Testis (tissue), 3 donors: ENCODE data around the gene LHFPL3. TPM values are rescaled to one million over a fixed set of nuclear protein-coding genes. Genes with fewer than 3 reads are reported as not detected.

Experiments
- DNase-seq: peaks from one replicate; pipeline ENCODE4 v3.0.0-alpha.2; 2019
- H3K27ac ChIP-seq, 2 donors: fragments of 200-600 bp; sonication (generic); one replicate each; pipeline ENCODE4 v1.5.1; 2019
- H3K27me3 ChIP-seq: fragments of 200-600 bp; sonication (generic); one replicate; pipeline ENCODE4 v1.5.1; 2019
- H3K36me3 ChIP-seq: fragments of 200-600 bp; sonication (generic); one replicate; pipeline ENCODE4 v1.5.1; 2017; ENCODE audit warnings: low read depth; ENCODE audit errors: missing control alignments
- H3K4me1 ChIP-seq: fragments of 200-600 bp; sonication (generic); one replicate; pipeline ENCODE4 v1.5.1; 2019
- H3K4me3 ChIP-seq, 2 donors: fragments of 200-600 bp; sonication (generic); one replicate each; pipeline ENCODE4 v1.5.1; 2017 to 2019
- H3K9me3 ChIP-seq: fragments of 200-600 bp; sonication (generic); one replicate; pipeline ENCODE4 v1.5.1; 2017
- CTCF ChIP-seq, 3 experiments: fragments of 450-650 bp in 2 of 3; fragments of 200-600 bp in 1 of 3; sonication (generic) in 1 of 3; IDR thresholded peaks; one replicate each; pipeline ENCODE4 v1.5.1; 2016 to 2019; ENCODE audit warnings: antibody characterized with exemption in 3 of 3, mild to moderate bottlenecking in 2 of 3, moderate library complexity in 1 of 3
- POLR2A ChIP-seq: fragments of 450-650 bp; IDR thresholded peaks from one replicate; pipeline ENCODE4 v1.6.1; 2017; ENCODE audit warnings: antibody characterized with exemption, mild to moderate bottlenecking, moderate library complexity
- WGBS, 2 donors: methylation state at CpG; one replicate each; pipeline ENCODE4 v1.1.5; 2018; 5-methylcytosine and 5-hydroxymethylcytosine counted together
- intact Hi-C: fragments of 100-400 bp; cut with DNase I; formaldehyde crosslinking; loops from one replicate; pipeline ENCODE4 v1.15.1; 2023; ENCODE audit warnings: low total_unique reads
- polyA plus RNA-seq: library from polyadenylated mRNA; stranded (reverse); fragments of 350-450 nt; fragmentation: Illumina TruSeq; extraction: RNeasy Lipid Tissue Mini Kit (QIAGEN cat#74804); gene quantifications from one replicate; pipeline ENCODE4 v1.2.3, GENCODE V29; 2014; ENCODE audit warnings: low read depth, low replicate concordance; ENCODE audit not compliant: insufficient read depth
- total RNA-seq, 2 donors: library from RNA; depleted of rRNA; stranded (reverse); fragments of >200 nt; gene quantifications; one replicate each; pipeline ENCODE4 v1.2.3, GENCODE V29; 2016

LHFPL3 gene
- total and polyA plus RNA-seq, 3 donors from 2014 or later: 0.17 to 0.47 (median 0.19) TPM

GRCh38 chr7:104482362-104483037 is 154.1 kb downstream of the LHFPL3 start:
- Histone ChIP-seq H3K27ac (no peak overlapping the region), H3K36me3 (no peaks in the 10 kb centered on the region), H3K4me1 (no peaks in the 10 kb centered on the region), H3K9me3 (no peaks in the 10 kb centered on the region), H3K27me3 (no peaks in the 10 kb centered on the region), H3K4me3 (no peak overlapping the region)
- TF ChIP-seq CTCF (IDR thresholded peaks at IDR 0.05) (no peak), POLR2A (no peak)
- intact Hi-C loops: no loop called here
- WGBS, 2 donors: 61 to 82% methylated on average over 5 to 6 of the region's 6 CpGs
- DNase-seq: no peak

- Histone ChIP-seq H3K4me1 (no peaks in the 10 kb centered on the region), H3K9me3 (no peaks in the 10 kb centered on the region), H3K36me3 (no peaks in the 10 kb centered on the region), H3K4me3 (no peak overlapping the region), H3K27ac (no peak overlapping the region), H3K27me3 (no peaks in the 10 kb centered on the region)
- TF ChIP-seq POLR2A (no peak), CTCF (IDR thresholded peaks at IDR 0.05) (no peak)
- DNase-seq: no peak
- WGBS, 2 donors: 64 to 71% methylated on average over 1 of the region's 1 CpG
- intact Hi-C loops: no loop called here
Observed at GRCh38 chr7:104486931-104487330, 158.5 kb downstream of the LHFPL3 start.

- H3K4me1 ChIP-seq: no peaks in the 10 kb centered on the region
- no peaks in the 10 kb centered on the region for H3K36me3 ChIP-seq
- no peak overlapping the region for H3K4me3 ChIP-seq
- 28 to 53% methylated on average over 1 of the region's 1 CpG for WGBS, 2 donors
- no peaks in the 10 kb centered on the region for H3K27me3 ChIP-seq
- H3K27ac ChIP-seq: no peak overlapping the region
- no peaks in the 10 kb centered on the region for H3K9me3 ChIP-seq
- TF ChIP-seq POLR2A (no peak), CTCF (IDR thresholded peaks at IDR 0.05) (no peak)
- no peak for DNase-seq
- intact Hi-C loops: no loop called here
Observed at GRCh38 chr7:104487642-104488041, 159.2 kb downstream of the LHFPL3 start.

DNA sequence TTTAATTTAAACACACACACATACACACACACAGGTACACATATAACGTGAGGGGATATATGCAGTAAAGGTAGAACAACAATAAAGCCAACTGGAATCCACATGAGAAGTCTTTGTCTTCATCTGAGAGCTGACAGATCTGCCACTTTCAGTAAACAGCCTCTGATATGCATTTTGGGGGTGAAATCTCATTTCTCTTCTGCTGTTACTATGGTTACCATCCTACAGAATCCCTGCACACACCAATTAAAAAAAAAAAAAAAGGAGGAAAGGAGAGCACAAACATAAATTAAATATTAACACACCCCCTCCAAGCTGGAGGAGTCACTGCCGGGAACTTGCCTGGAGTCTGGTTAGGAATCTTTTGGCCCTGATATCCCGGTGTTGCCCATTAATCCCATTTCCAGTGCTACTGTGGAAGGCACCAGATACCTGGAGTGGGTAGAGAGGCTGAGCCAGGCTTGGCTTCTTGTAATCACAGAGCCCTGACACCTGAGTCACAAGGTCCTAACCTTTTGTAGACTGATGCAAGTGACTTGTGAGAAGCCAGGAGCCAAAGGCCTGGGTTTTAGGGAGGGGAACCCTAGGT is 169.1 kb downstream of the LHFPL3 start:
- TF ChIP-seq POLR2A: no peak
- no peak for TF ChIP-seq CTCF (IDR thresholded peaks at IDR 0.05)
- H3K27me3 ChIP-seq: no peaks in the 10 kb centered on the region

DNA sequence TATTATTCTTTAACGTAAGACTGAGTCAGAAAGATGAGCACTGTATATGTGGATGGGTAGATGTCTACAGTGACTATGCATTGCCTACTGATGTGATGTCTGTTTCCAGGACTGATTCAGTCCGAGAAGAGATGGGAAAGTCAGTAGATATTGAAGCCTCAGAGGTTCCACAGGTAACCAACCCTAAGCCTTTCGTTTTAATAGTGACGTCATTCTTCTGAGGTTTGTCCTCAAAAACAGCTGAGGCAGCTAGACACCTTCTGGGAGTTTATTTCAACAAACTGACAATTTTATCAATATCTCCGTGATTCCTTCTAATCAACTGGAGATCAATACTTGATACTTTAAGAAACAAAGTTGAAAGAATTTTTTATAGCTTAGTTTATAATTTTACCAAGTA is 171.6 kb downstream of the LHFPL3 start:
- intact Hi-C loops: no loop called here
- no peak overlapping the region for H3K27ac ChIP-seq
- no peak for DNase-seq
- no peaks in the 10 kb centered on the region for H3K36me3 ChIP-seq
- H3K4me3 ChIP-seq: no peak overlapping the region
- H3K27me3 ChIP-seq: no peaks in the 10 kb centered on the region
- H3K9me3 ChIP-seq: no peaks in the 10 kb centered on the region
- TF ChIP-seq POLR2A (no peak), CTCF (IDR thresholded peaks at IDR 0.05) (no peak)
- 81 to 82% methylated on average over 5 of the region's 5 CpGs for WGBS, 2 donors
- no peaks in the 10 kb centered on the region for H3K4me1 ChIP-seq

More for the DNA sequence above, 169.1 kb downstream of the LHFPL3 start:
- no peaks in the 10 kb centered on the region for H3K4me1 ChIP-seq
- no peak for DNase-seq
- WGBS, 2 donors: 69 to 78% methylated on average over 3 of the region's 3 CpGs
- intact Hi-C loops: no loop called here
- no peak overlapping the region for H3K4me3 ChIP-seq
- H3K9me3 ChIP-seq: no peaks in the 10 kb centered on the region
- H3K36me3 ChIP-seq: no peaks in the 10 kb centered on the region
- H3K27ac ChIP-seq: no peak overlapping the region
